GM21723 (cell line): ENCODE data around the gene TSEN34.

Experiments used
- ATAC-seq: cut with Tn5 transposase; IDR thresholded peaks from one replicate; pipeline ENCODE4 v1.9.1; 2021; ENCODE audit warnings: mild to moderate bottlenecking, moderate library complexity; ENCODE audit not compliant: unreplicated experiment

TSEN34 gene

DNA sequence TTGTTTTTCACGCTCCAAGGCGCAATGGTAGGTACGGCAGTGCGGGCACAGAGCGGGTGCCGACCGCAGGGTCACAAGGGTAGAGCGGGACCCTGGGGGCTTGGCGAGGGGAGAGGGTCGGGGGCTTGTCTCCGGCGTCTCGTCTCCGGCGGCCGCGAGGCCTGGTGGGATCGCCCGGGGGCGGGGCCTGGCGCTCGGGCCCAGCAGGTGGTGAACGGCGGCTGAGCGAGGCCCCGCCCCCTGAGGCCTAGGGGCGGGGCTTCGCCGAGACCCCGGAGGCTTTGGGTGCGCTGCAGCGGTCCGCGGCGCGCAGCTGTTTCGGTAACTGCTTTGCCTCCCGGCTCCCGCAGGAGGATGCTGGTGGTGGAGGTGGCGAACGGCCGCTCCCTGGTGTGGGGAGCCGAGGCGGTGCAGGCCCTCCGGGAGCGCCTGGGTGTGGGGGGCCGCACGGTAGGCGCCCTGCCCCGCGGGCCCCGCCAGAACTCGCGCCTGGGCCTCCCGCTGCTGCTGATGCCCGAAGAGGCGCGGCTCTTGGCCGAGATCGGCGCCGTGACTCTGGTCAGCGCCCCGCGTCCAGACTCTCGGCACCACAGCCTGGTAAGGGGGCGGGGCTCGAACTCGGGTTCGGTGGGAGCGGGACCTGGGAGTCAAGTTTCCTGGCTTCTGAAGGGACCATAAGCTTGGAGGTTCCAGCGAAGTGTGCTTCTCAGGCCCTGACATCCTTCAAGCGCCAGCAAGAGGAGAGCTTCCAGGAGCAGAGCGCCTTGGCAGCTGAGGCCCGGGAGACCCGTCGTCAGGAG is at the start of gene TSEN34:
TSS of gene TSEN34 (plus strand) at position 298 of the 800 bp plus-strand sequence. CDS start at position 355, 57 bp downstream.
- ATAC-seq: peak; percentile 38

DNA sequence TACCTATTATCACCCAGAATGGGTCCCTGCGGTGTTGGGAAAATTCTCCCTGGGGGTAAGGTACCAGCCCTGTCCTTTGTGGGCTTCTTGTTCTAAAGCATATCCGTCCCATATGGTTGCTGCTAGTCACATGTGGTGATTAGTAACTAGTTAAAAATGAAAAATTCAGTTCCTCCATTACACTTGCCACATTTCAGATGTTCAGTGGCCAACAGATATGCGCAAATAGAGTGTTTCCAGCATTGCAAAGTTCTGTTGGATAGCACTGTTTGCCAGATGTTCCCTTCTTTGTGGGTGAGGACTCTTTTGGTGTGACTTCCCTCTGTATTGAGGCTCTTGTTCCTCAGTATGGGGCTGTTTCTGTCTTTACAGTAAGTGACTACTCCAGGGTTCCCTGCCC is 49.8 kb upstream of the TSEN34 start:
- no peak for ATAC-seq

DNA sequence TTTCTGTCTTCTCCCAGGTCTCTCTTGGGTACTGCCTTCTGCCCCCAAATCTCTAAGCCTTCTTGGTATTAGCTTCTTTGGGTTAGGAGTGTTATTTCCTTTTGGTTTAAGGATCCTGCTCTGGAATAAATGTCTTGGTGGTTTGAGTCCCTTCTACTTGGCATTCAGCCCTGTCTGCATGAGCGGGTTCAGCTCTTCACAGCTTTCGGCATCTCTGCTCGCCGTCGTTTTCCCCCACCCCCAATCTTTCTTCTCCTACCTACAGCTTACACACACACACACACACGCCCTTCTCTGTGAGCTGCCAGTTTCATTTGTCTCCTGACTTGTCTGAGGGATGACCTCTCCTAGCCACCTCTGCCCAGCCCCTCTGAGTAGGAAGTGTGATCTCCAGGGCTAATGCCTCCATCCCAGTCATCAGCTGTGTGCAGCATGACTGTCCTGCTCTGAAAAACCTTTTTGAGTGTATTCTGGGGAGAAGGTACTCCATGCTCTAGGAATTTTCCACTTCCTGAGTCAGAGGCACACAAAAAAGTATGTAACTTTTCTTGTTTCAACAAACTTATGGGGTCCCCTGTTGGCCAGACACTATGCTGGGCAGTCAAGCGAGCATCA is 48.8 kb upstream of the TSEN34 start:
- no peak for ATAC-seq

DNA sequence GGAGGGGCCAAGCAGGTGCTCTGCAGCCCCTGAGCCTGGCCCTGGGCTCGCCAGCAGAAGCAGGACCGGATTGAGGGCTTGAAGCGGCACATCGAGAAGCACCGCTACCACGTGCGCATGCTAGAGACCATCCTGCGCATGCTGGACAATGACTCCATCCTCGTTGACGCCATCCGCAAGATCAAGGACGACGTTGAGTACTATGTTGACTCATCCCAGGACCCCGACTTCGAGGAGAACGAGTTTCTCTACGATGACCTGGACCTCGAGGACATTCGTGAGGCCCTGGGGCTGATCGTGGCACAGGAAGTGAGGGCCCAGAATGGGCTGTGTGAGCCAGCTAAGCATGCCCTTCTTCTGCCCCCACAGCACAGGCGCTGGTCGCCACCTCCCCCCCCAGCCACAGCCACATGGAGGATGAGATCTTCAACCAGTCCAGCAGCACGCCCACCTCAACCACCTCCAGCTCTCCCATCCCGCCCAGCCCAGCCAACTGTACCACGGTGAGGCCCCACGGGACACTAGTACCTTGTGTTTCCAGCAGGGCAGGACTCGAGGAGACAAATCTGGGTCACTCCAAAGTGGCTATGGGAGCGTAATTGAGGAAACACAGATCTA is 45.5 kb upstream of the TSEN34 start:
- ATAC-seq: no peak

DNA sequence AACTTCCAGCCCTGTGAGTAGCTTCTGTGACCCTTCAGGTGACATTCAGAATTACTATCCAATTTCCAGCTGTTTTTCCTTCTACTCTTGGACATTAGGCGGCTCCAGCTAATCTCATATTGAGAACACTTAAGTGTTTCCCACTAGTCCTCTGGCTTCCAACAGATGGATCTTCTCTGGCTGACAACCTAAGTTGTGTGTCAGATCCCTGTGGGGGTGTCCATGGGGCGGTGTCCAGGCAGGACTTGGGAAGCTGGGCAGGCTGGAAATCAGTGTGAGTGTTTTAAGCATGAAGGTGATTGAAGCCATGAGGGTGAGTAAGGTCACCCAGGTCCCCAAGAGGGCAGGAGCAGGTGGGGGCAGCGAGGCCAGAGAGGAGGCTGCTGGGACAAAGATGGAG is 43.4 kb upstream of the TSEN34 start:
- ATAC-seq: no peak

DNA sequence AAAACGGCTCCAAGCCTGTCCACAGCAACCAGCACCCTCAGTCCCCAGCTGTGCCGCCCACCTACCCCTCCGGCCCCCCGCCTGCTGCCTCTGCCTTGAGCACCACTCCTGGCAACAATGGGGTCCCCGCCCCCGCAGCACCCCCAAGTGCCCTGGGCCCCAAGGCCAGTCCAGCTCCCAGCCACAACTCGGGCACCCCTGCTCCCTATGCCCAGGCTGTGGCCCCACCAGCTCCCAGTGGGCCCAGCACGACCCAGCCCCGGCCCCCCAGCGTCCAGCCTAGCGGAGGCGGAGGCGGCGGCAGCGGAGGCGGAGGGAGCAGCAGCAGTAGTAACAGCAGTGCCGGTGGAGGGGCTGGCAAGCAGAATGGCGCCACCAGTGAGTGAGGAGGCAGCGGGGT is 43.0 kb upstream of the TSEN34 start:
- no peak for ATAC-seq

DNA sequence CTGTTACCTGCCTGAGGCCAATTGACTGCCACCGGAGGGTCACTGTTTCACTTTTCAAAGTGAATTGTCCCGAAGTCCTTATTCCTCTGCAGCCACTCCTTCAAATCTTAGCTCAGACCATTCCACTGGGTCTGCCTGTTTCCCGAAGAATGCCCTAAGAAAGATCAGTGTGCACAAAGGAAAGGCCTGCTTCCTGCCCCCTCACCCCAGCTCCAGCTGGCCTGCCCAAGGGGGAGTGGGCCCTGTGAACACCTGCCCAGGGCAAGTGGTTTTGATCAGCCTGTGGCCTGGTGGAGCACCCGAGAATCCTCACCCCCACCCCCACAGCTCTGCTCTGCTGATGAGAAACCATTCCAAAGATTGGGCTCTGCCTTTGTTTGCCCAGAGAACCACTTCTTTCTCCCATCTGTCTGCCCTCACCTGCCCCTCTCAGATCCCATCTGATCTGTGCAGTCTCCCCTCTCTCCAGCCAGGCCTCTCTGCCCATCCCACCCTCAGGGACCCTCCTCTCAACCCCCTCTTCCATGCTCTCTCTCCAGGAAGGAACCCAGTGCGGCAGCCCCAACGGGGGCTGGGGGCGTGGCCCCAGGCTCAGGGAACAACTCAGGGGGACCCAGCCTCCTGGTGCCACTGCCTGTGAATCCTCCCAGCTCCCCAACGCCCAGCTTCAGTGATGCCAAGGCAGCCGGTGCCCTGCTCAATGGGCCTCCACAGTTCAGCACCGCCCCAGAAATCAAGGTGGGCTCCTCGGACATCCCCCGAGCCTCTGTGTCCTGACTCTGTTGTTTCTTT is 41.9 kb upstream of the TSEN34 start:
- ATAC-seq: no peak

DNA sequence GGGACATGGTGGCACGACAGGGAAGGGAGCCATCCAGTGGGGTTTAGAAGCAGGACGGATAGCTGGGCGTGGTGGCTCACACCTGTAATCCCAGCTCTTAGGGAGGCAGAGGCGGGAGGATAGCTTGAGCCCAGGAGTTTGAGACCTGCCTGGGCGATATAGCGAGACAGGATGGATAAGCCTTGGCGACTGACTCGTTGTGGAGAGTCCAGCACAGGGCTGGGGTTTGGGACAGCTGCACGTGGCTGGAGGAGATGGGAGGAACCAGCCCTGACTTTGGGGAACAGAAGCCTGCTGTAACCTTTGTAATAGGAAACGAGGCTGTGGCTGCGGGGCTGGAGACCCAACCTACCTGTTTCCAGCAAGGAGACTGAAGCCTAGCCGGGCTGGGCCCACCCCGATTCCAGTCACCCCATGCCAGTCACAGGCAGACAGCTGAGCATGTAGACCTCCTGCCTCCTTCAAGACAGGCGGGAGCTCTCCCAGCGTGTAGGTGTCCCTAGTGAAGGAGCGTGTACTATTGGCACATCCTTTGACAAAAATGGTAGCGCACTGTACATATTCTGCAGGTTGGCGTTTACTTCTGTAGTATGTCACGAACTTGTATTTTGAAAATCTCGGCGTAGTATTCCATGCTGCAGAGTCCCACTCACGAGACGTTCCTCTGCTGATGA is 39.6 kb upstream of the TSEN34 start:
- ATAC-seq: no peak

DNA sequence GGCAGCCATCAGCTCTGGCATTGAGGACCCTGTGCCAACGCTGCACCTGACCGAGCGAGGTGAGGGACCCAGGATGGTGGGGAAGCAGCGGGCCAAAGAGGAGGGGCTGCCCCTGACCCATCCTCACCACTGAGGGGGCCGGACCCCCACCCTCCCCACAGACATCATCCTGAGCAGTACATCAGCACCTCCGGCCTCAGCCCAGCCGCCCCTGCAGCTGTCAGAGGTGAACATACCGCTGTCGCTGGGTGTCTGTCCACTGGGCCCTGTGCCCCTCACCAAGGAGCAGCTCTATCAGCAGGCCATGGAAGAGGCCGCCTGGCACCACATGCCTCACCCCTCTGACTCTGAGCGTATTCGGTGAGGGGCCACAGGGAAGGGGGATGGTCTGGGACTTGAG is 38.8 kb upstream of the TSEN34 start:
- ATAC-seq: no peak

DNA sequence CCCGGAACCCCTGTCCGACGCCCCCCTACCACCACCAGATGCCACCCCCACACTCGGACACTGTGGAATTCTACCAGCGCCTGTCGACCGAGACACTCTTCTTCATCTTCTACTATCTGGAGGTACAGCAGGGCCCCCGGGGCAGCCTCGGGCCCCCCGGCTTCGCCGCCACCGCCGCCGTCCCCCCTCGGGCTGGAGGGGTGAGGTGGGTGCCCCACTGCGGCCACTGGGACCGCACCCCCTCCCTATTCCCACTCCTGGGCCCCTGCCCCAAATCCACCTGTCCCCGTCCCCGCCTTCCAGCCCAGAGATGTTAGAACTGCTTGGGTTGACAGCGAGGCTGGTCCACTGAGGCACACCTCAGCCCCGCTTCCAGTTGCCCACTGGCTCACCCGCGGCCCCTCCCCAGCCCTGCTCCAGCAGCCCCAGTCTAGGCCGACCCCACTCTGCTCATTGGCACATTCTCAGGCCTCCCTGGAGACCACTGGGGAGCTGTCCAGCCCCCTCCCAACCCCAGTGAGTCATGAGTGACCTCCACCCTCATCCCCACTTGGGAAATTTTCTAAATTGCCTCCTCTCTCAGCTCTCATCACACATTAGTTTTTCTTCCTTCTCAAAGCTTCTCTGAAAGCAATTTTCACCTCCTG is 38.1 kb upstream of the TSEN34 start:
- no peak for ATAC-seq

DNA sequence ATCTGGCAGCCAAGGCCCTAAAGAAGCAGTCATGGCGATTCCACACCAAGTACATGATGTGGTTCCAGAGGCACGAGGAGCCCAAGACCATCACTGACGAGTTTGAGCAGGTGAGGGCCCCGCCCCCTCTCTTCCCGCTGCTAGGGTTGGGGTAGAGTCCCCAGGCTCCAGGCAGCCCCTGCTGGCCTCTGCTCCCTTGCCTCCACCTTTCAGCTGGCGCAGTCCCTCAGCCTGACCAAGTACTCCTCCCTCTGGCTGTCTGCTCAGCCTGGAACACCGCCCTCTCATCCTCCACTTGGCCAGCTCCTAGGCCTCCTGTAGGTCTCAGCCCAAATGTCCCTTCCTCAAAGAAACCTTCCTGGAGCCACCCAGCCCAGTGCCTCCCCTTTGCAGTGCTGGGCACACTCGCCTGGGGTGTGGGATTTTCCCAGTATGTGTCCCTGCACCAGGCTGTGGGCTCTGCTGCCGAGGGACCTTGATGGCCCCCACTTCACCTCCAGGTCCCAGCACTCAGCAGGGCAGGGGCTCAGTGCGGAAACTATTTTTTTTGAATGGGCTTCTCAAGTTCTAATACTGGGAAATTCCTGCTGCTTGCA is 37.3 kb upstream of the TSEN34 start:
- ATAC-seq: no peak

DNA sequence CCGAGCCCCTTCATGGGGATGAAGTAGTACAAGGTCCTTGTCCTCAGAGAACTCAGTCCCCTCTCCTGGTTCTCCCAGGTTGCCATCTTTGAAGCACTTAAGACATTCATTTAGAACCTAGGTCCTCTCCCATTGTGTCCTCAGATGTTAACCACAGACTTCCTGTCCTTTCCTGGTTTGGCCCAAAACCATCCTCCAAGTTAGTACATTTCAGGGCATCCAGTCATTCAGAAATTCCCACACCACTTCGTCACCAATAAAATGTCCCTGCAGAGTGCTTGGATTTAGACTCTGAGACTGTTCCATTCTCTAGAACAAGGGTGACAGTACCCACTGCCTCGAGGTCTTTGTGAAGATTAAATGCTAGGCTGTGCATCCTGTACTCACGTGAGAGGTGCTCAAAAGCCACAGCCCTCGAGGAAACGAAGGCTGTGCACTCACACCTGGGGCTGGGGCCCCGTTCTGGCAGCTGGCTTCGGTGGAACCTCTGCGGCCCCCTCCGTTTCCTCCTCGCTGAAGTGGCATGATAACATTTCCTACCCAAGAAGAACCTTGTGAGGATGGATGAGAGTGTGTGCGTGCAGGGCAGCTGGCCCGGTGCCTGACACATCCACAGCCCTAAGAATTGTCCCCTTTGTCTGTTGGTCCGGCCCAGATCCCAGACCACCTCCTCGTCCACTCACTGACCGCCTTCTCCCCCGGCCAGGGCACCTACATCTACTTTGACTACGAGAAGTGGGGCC is 36.3 kb upstream of the TSEN34 start:
- no peak for ATAC-seq

DNA sequence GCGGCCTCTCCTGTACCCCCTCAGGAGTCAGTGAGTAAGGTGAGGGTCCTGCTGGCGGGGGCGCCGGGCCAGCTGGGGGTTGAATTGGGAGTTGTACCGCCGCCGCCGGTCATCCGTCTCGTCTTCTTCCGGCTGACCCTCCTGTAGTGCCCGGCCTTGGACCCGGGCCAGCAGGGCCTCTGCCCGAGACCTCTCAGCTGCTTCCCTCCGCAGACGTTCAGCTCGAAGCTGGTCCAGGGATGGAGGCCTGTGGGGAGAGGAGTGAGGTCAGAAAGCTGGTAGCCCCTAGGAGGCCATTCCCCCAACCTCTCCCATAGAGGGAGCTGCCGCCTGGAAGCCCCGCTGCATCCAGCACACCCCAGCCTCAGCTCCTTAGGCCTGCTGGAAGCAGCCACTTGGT is 35.4 kb upstream of the TSEN34 start:
- ATAC-seq: no peak

DNA sequence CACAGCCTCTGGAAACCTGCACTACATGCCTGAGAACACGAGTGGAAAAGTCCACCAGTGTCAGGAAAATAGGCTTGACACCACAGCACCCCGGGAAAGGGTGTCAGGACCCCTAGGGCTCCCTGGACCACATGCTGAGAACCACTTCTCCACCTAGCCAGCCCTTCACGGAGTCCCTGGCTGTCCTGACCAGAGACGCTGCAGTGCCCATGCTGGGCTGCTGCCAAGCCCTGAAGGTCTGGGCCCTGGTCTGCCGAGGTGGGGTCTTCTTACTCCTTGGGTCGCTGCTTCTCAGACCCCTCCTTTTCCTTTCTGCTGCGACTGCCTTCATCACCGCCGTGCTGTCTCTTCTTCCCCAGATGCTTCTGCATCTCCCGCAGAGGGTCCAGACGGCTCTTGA is 34.6 kb upstream of the TSEN34 start:
- ATAC-seq: no peak

DNA sequence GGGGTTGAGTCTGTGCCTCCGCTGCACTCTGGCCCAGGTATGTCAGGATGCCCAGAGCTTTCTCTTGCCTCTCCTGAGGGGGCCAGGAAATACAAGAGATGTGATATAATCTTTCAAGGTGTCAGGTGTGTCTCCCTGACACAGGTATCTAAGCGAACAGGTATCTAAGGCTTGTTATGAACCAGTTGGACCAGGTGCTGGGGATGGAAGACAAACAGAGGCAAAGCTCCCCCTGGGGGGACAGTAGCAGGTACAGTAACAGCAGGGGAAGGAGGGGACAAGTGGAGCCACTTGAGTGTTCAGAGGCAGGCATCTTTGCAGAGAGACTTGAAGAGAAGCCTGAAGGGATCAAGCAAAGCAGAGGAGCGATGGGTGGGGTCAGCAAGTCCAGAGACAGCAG is 34.2 kb upstream of the TSEN34 start:
- ATAC-seq: no peak

DNA sequence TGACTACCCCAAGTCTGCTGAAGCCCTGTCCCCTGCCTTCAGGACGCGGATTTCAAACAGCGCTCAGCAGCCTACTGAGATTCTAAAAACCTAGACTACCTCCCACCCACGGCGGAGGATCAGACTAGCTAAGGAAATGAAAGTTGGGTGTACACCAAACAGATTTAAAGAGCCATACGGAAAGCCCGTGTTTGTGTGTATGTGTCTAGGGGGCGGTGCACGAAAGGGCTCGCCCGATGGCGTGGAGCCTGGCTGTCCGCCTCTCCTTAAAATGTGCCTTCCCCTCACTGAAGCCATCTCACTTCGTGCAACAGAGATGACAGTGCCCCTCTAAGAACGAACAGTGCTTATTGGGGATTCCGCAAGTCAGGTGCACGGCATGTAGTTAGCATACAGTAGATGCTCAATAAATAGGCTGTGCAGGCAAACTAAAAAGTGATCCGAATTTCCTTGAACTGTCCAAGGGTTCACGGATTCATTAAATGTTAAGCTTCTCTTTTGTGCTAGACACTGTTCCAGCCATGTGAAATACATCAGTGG is 32.2 kb upstream of the TSEN34 start:
- ATAC-seq: no peak

DNA sequence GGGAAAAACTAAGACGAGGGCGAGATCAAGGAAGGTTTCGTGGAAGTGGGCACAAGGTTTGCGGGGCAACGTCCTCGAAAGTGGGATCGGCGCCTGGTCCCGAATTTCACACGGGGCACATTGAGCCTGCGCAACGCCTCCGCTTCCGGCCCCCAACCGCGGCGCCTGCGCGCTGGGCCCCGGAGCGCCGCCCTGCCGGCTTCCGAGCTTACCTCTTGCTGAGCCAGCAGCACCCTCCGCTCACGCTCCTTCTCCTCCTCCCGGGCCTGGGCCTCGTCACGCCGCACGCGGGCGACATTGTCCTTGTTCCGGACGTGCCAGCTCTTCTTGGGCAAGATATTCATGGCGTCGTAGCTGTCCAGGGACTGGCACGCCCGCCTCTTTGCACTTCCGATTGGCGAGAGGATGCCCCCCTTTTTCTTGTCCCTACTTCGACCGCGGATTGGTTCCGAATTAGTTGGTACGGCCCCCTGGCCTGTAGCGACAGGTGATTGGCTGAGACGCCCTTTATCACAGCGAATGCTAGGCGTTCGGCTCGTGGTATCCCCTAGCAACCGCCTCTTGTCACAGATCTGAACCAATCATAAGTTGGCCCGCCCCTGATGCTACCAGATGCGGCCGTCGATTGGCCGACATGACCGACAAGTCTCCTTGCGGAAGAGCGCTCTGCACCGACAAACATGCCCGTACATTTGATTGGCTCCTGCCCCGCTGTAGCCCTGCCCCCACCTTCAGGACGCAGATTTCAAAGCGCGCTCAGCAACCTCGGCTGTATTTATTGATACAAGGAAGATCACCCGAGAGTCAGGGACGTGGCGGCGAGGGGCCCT is 31.5 kb upstream of the TSEN34 start, which contains the start of gene LENG1:
TSS of gene LENG1 (minus strand) at position 370 of the 830 bp plus-strand sequence. CDS start at position 344, 26 bp downstream.
- ATAC-seq: peak; percentile 83
